ENCODE results near the gene CCM2. TPM values are rescaled to one million over a fixed set of nuclear protein-coding genes. Genes with fewer than 3 reads are reported as not detected.

The CCM2 gene
- total and polyA plus RNA-seq, 4 donors = 21.7 to 57.6 (median 51.1) TPM

- no peaks in the 10 kb centered on the region for H3K9me3 ChIP-seq (ENCODE audit: control insufficient read depth in 4 of 4, insufficient read depth in 3 of 4, low read length in 3 of 4)
- no peaks in the 10 kb centered on the region for H3K27me3 ChIP-seq (ENCODE audit: control insufficient read depth in 3 of 3, insufficient read depth in 3 of 3, low read length in 2 of 3)
- H3K4me3 ChIP-seq = no peak overlapping the region
- no peak overlapping the region for H3K9ac ChIP-seq (ENCODE audit: insufficient read depth in 1 of 2, low read length in 2 of 2)
- 94 to 95% methylated on average over 12 of the region's 12 CpGs for WGBS, 2 donors
- no peak for TF ChIP-seq CTCF (IDR thresholded peaks at IDR 0.05; ENCODE audit: control extremely low read depth, extremely low read depth)
- peaks cover 0 to 19% (median 3%) of the 10 kb centered on the region in 4 donors for H3K36me3 ChIP-seq (ENCODE audit: control insufficient read depth in 4 of 4, insufficient read depth in 4 of 4, low read length in 4 of 4)
- H3K27ac ChIP-seq (ENCODE audit: low read depth in 1 of 2, low read length in 1 of 2) = no peak overlapping the region
- ATAC-seq (ENCODE audit: insufficient read depth, low FRiP score) (no peak), DNase-seq (no peak)
- peaks cover 0 to 19% (median under 1%) of the 10 kb centered on the region in 5 donors for H3K4me1 ChIP-seq (ENCODE audit: control insufficient read depth in 5 of 5, insufficient read depth in 5 of 5, low read length in 5 of 5)
Measured at GRCh38 chr7:44975331-44976039, 24.5 kb upstream of the CCM2 start.

- no peak for DNase-seq
- peaks cover 0 to 20% (median 3%) of the 10 kb centered on the region in 4 donors for H3K36me3 ChIP-seq (ENCODE audit: control insufficient read depth in 4 of 4, insufficient read depth in 4 of 4, low read length in 4 of 4)
- 91 to 94% methylated on average over 6 of the region's 6 CpGs for WGBS, 2 donors
- H3K27me3 ChIP-seq (ENCODE audit: control insufficient read depth in 3 of 3, insufficient read depth in 3 of 3, low read length in 2 of 3) = no peaks in the 10 kb centered on the region
- no peak for TF ChIP-seq CTCF (IDR thresholded peaks at IDR 0.05; ENCODE audit: control extremely low read depth, extremely low read depth)
- H3K9ac ChIP-seq (ENCODE audit: insufficient read depth in 1 of 2, low read length in 2 of 2) = no peak overlapping the region
- no peaks in the 10 kb centered on the region for H3K9me3 ChIP-seq (ENCODE audit: control insufficient read depth in 4 of 4, insufficient read depth in 3 of 4, low read length in 3 of 4)
- ATAC-seq (ENCODE audit: insufficient read depth, low FRiP score) = no peak
- peaks cover 0 to 23% (median 3%) of the 10 kb centered on the region in 5 donors for H3K4me1 ChIP-seq (ENCODE audit: control insufficient read depth in 5 of 5, insufficient read depth in 5 of 5, low read length in 5 of 5)
- no peak overlapping the region for H3K4me3 ChIP-seq
- H3K27ac ChIP-seq (ENCODE audit: low read depth in 1 of 2, low read length in 1 of 2) = no peak overlapping the region
Measured at GRCh38 chr7:44976040-44976745, 23.8 kb upstream of the CCM2 start.

- Histone ChIP-seq H3K9me3 (ENCODE audit: control insufficient read depth in 4 of 4, insufficient read depth in 3 of 4, low read length in 3 of 4) (no peaks in the 10 kb centered on the region), H3K4me1 (ENCODE audit: control insufficient read depth in 5 of 5, insufficient read depth in 5 of 5, low read length in 5 of 5) (peaks cover 0 to 25% (median 3%) of the 10 kb centered on the region in 5 donors), H3K36me3 (ENCODE audit: control insufficient read depth in 4 of 4, insufficient read depth in 4 of 4, low read length in 4 of 4) (peaks cover 0 to 22% (median 3%) of the 10 kb centered on the region in 4 donors), H3K27ac (ENCODE audit: low read depth in 1 of 2, low read length in 1 of 2) (no peak overlapping the region), H3K4me3 (no peak overlapping the region), H3K27me3 (ENCODE audit: control insufficient read depth in 3 of 3, insufficient read depth in 3 of 3, low read length in 2 of 3) (no peaks in the 10 kb centered on the region), H3K9ac (ENCODE audit: insufficient read depth in 1 of 2, low read length in 2 of 2) (no peak overlapping the region)
- 93 to 94% methylated on average over 17 of the region's 17 CpGs for WGBS, 2 donors
- TF ChIP-seq CTCF (IDR thresholded peaks at IDR 0.05; ENCODE audit: control extremely low read depth, extremely low read depth) = no peak
- no peak for ATAC-seq (ENCODE audit: insufficient read depth, low FRiP score)
- no peak for DNase-seq
Measured at GRCh38 chr7:44976746-44977196, 23.2 kb upstream of the CCM2 start.

All from lung (tissue), 12 donors.